ENCODE measurements around the gene OLFML1. TPM values are rescaled to one million over a fixed set of nuclear protein-coding genes. Genes with fewer than 3 reads are reported as not detected.
A peak's percentile ranks its signal among the peaks of the same experiment; 100 is the strongest.

OLFML1 gene
- total RNA-seq, 1 donor from 2014 or later = not detected

DNA sequence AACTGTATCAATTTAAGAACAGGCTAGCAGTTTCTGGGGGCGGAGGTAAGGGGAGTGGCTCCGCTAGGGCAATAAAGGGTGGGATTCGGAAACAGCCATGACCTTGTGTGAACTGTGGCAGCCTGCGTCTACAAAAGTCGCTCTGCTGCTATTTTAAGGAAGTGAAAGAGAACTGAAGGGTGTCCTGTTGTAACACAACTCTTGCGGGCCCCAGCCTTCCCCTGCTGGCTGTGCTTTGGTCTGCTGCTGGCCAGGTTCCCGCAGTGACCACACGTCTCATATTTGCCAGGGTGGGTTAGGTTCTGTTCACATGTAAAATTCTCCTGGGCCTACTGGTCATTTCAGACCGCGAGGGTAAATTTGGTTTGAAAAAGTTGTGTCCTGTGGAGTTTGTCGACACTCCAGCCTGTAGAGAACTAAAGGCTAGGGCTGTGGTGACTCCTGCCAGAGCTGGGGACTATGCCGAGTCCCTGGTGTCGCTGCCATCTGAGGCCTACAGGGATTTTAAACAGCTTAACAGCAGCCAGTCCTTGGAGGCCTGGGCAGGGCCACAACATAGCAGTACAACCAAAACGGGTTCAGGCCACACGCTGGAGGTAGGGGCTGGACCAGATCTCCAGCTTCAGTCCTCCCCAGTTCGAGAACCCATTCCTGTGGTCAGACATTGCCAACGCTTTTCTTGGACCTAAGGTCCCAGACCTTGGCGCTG, 27.4 kb downstream of the OLFML1 start:
- H3K4me3 Mint-ChIP-seq (ENCODE audit: unreplicated experiment) = peak overlapping the region; percentile 88
- TF ChIP-seq, protein P1, sequence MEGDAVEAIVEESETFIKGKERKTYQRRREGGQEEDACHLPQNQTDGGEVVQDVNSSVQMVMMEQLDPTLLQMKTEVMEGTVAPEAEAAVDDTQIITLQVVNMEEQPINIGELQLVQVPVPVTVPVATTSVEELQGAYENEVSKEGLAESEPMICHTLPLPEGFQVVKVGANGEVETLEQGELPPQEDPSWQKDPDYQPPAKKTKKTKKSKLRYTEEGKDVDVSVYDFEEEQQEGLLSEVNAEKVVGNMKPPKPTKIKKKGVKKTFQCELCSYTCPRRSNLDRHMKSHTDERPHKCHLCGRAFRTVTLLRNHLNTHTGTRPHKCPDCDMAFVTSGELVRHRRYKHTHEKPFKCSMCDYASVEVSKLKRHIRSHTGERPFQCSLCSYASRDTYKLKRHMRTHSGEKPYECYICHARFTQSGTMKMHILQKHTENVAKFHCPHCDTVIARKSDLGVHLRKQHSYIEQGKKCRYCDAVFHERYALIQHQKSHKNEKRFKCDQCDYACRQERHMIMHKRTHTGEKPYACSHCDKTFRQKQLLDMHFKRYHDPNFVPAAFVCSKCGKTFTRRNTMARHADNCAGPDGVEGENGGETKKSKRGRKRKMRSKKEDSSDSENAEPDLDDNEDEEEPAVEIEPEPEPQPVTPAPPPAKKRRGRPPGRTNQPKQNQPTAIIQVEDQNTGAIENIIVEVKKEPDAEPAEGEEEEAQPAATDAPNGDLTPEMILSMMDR (IDR thresholded peaks at IDR 0.05; ENCODE audit: partially characterized antibody, unreplicated experiment) = no peak
- no peak for DNase-seq
- H3K4me1 Mint-ChIP-seq (ENCODE audit: low read depth, unreplicated experiment) = no peaks in the 10 kb centered on the region
- no peak overlapping the region for H3K27ac Mint-ChIP-seq (ENCODE audit: unreplicated experiment)
- H3K27me3 Mint-ChIP-seq (ENCODE audit: unreplicated experiment) = peaks cover 6% of the 10 kb centered on the region
- no peaks in the 10 kb centered on the region for H3K36me3 Mint-ChIP-seq (ENCODE audit: unreplicated experiment)
- peaks cover 3% of the 10 kb centered on the region for H3K9me3 Mint-ChIP-seq (ENCODE audit: unreplicated experiment)

DNA sequence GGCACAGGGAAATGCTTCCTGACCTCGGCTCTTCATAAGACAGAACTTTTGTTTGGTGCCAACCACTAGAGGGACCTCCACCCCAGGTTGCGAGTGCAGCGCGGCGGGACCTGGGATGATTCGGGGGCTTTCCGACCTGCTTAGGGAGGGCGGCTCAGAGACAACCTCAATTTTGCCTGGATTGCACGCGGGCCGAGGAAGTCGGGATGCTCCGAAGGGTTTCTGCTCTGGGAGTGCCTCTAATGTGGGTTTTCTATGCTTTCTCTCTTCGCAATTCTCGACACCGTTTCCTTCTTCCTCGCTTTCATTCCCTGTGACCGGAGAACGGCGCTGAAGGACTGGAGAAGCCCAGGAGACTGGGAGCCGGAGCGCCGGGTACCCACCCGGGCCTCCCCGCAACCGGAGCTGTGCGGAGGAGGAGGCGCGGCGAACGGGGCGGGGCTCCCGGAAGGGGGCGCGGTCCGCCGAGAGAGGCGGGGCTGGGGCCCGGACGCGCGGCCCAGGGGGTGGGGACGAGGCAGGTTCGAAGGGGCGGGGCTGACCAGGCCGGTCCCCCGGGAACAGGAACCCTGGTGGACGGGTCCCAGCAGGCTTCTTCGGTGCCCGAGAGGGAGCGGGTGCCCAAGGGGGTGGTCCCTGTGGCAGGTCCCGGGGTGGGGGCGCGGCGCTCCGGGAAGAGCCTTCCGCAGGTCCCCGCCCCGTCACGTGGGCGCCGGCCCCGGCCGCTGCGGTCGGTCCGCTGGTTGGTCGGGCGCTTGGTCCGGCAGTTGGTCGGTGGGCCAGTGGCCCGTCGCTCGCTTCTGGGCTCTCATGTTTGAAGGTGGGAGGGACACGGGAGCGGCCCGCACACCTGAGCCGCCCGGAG, 28.2 kb downstream of the OLFML1 start, which contains the start of gene PPFIBP2:
Gene PPFIBP2 (plus strand): TSS at position 766 of the 865 bp plus-strand sequence. CDS start 35,477 bp downstream, outside the sequence.
- no peaks in the 10 kb centered on the region for H3K36me3 Mint-ChIP-seq (ENCODE audit: unreplicated experiment)
- peaks cover 6% of the 10 kb centered on the region for H3K27me3 Mint-ChIP-seq (ENCODE audit: unreplicated experiment)
- peaks cover 3% of the 10 kb centered on the region for H3K9me3 Mint-ChIP-seq (ENCODE audit: unreplicated experiment)

DNA sequence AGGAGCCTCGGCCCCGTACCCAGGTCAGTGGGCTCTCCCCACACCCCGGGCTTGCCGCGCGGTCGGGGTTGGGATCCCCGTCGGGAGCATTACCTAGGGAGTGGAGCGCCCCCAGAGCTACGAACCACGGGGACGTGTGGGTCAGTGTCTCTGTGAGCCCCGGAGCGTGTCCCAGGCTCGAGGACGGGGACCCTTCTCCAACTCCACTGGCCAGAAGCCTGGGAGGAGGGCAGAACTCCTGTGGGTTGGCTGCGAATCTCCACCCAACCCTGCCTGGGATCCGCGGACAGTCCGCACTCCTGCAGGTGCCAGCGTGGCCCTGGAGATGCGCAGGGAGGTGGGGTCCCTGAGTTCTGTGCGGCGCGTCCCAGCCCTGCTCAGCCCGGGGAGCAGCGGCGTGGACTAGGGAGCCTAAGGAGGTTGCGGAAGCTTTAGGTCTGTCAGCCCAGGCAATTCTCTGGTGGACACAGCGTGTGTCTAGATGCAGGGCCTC, 28.8 kb downstream of the OLFML1 start:
- H3K4me1 Mint-ChIP-seq (ENCODE audit: low read depth, unreplicated experiment) = no peaks in the 10 kb centered on the region
- DNase-seq = peak; percentile 31
- H3K27ac Mint-ChIP-seq (ENCODE audit: unreplicated experiment) = no peak overlapping the region
- TF ChIP-seq, protein P1 (IDR thresholded peaks at IDR 0.05; ENCODE audit: partially characterized antibody, unreplicated experiment) = no peak
- H3K4me3 Mint-ChIP-seq (ENCODE audit: unreplicated experiment) = peak overlapping the region; percentile 16
- peaks cover 3% of the 10 kb centered on the region for H3K9me3 Mint-ChIP-seq (ENCODE audit: unreplicated experiment)
- H3K27me3 Mint-ChIP-seq (ENCODE audit: unreplicated experiment) = peaks cover 8% of the 10 kb centered on the region
- no peaks in the 10 kb centered on the region for H3K36me3 Mint-ChIP-seq (ENCODE audit: unreplicated experiment)

More for the DNA sequence above, 28.2 kb downstream of the OLFML1 start, which contains the start of gene PPFIBP2:
- H3K4me1 Mint-ChIP-seq (ENCODE audit: low read depth, unreplicated experiment) = no peaks in the 10 kb centered on the region
- DNase-seq = peak; percentile 80
- peak within 1 kb of the TSS; percentile 88 for H3K4me3 Mint-ChIP-seq (ENCODE audit: unreplicated experiment)
- H3K27ac Mint-ChIP-seq (ENCODE audit: unreplicated experiment) = no peak within 1 kb of the TSS
- TF ChIP-seq, protein P1 (IDR thresholded peaks at IDR 0.05; ENCODE audit: partially characterized antibody, unreplicated experiment) = peak; percentile 75

DNA sequence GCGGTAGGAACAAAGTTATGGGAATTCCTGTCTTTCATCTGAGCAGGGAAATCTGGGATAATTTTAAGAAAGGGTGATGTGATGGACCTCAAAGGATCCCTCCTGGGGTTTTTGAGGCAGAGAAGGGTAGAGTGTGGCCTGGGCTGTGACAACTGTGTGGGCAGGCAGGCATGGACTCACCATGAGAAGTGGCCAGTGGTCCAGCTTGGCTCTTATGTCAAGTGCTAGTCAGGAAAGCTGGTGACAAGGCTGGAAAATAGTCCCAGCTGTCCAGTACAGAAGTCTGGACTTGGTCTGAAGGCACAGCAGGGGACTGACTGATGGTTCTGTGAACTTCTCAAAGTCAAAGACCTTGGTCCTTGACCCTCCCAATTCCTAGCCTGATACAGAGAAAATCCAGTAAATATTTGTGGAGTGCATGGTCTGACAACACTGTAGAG, 30.2 kb downstream of the OLFML1 start:
- DNase-seq = no peak
- H3K27ac Mint-ChIP-seq (ENCODE audit: unreplicated experiment) = no peak overlapping the region
- TF ChIP-seq, protein P1 (IDR thresholded peaks at IDR 0.05; ENCODE audit: partially characterized antibody, unreplicated experiment) = no peak
- no peak overlapping the region for H3K4me3 Mint-ChIP-seq (ENCODE audit: unreplicated experiment)
- peaks cover 8% of the 10 kb centered on the region for H3K27me3 Mint-ChIP-seq (ENCODE audit: unreplicated experiment)
- H3K36me3 Mint-ChIP-seq (ENCODE audit: unreplicated experiment) = no peaks in the 10 kb centered on the region
- H3K9me3 Mint-ChIP-seq (ENCODE audit: unreplicated experiment) = peaks cover 3% of the 10 kb centered on the region
- H3K4me1 Mint-ChIP-seq (ENCODE audit: low read depth, unreplicated experiment) = no peaks in the 10 kb centered on the region

Data from glutamatergic neuron (in vitro differentiated cells).